Large intestine (tissue), 3 donors: ENCODE results near the gene SMOC2. TPM values are rescaled to one million over a fixed set of nuclear protein-coding genes. Genes with fewer than 3 reads are reported as not detected.

Experiments
- DNase-seq, 2 donors: peaks; one replicate each; pipeline versions ENCODE4 v3.0.0 to v3.0.0-alpha.2; 2013
- H3K27ac ChIP-seq: one replicate; pipeline ENCODE4 v1.5.1; 2013; ENCODE audit warnings: low read length
- H3K27me3 ChIP-seq: 2 replicates; pipeline ENCODE4 v1.6.1; 2013; ENCODE audit warnings: low read length; ENCODE audit not compliant: control insufficient read depth, insufficient read depth
- H3K36me3 ChIP-seq: 2 replicates; pipeline ENCODE4 v1.6.1; 2013; ENCODE audit warnings: low read length; ENCODE audit not compliant: control insufficient read depth, insufficient read depth
- H3K4me1 ChIP-seq: one replicate; pipeline ENCODE4 v1.6.1; 2013; ENCODE audit warnings: low read length; ENCODE audit not compliant: control insufficient read depth, insufficient read depth
- H3K4me3 ChIP-seq: one replicate; pipeline ENCODE4 v1.5.1; 2013; ENCODE audit warnings: low read length
- H3K9me3 ChIP-seq: one replicate; pipeline ENCODE4 v1.6.1; 2013; ENCODE audit warnings: mild to moderate bottlenecking, low read depth, low read length, moderate library complexity; ENCODE audit not compliant: control insufficient read depth
- WGBS: methylation state at CpG from one replicate; pipeline ENCODE4 v1.1.5; 2013; ENCODE audit warnings: low lambda C conversion rate; ENCODE audit not compliant: insufficient coverage; 5-methylcytosine and 5-hydroxymethylcytosine counted together
- polyA plus RNA-seq: library from polyadenylated mRNA; unstranded; fragments of 120-200 nt; gene quantifications from one replicate; pipeline ENCODE4 v1.2.1, GENCODE V29; 2013

The SMOC2 gene
- polyA plus RNA-seq, 1 donor: 15.9 TPM

GRCh38 chr6:168516944-168517741, 76.2 kb downstream of the SMOC2 start:
- Histone ChIP-seq H3K9me3 (no peaks in the 10 kb centered on the region), H3K4me3 (no peak overlapping the region), H3K36me3 (no peaks in the 10 kb centered on the region), H3K4me1 (no peaks in the 10 kb centered on the region), H3K27ac (no peak overlapping the region), H3K27me3 (peaks cover 5% of the 10 kb centered on the region)
- no peak for DNase-seq
- 100% methylated on average over 1 of the region's 37 CpGs for WGBS

GRCh38 chr6:168517742-168518347, 76.9 kb downstream of the SMOC2 start:
- Histone ChIP-seq H3K4me1 (no peaks in the 10 kb centered on the region), H3K4me3 (no peak overlapping the region), H3K36me3 (no peaks in the 10 kb centered on the region), H3K9me3 (no peaks in the 10 kb centered on the region), H3K27me3 (peaks cover 2% of the 10 kb centered on the region), H3K27ac (no peak overlapping the region)
- WGBS: no CpG with 5 or more reads among the region's 39 CpGs
- no peak for DNase-seq

GRCh38 chr6:168518348-168518745, 77.4 kb downstream of the SMOC2 start:
- H3K4me3 ChIP-seq: no peak overlapping the region
- no peak overlapping the region for H3K27ac ChIP-seq
- H3K9me3 ChIP-seq: no peaks in the 10 kb centered on the region
- no CpG with 5 or more reads among the region's 4 CpGs for WGBS
- H3K36me3 ChIP-seq: no peaks in the 10 kb centered on the region
- no peaks in the 10 kb centered on the region for H3K4me1 ChIP-seq
- DNase-seq: no peak
- H3K27me3 ChIP-seq: peaks cover 2% of the 10 kb centered on the region

- no peak for DNase-seq
- H3K9me3 ChIP-seq: no peaks in the 10 kb centered on the region
- no peaks in the 10 kb centered on the region for H3K4me1 ChIP-seq
- no peak overlapping the region for H3K4me3 ChIP-seq
- no peaks in the 10 kb centered on the region for H3K36me3 ChIP-seq
- H3K27ac ChIP-seq: no peak overlapping the region
- WGBS: 80% methylated on average over 2 of the region's 21 CpGs
- H3K27me3 ChIP-seq: peaks cover 2% of the 10 kb centered on the region
These were observed 77.9 kb downstream of the SMOC2 start for GRCh38 chr6:168518867-168519266.

- no peaks in the 10 kb centered on the region for H3K36me3 ChIP-seq
- no peak overlapping the region for H3K27ac ChIP-seq
- H3K27me3 ChIP-seq: no peaks in the 10 kb centered on the region
- WGBS: no CpG with 5 or more reads among the region's 10 CpGs
- H3K4me1 ChIP-seq: no peaks in the 10 kb centered on the region
- no peak overlapping the region for H3K4me3 ChIP-seq
- DNase-seq: no peak
- no peaks in the 10 kb centered on the region for H3K9me3 ChIP-seq
These were observed 79.2 kb downstream of the SMOC2 start for GRCh38 chr6:168520233-168520632.

- H3K36me3 ChIP-seq: no peaks in the 10 kb centered on the region
- H3K27ac ChIP-seq: no peak overlapping the region
- H3K27me3 ChIP-seq: no peaks in the 10 kb centered on the region
- H3K9me3 ChIP-seq: peaks cover 3% of the 10 kb centered on the region
- WGBS: 100% methylated on average over 3 of the region's 13 CpGs
- DNase-seq: no peak
- H3K4me3 ChIP-seq: no peak overlapping the region
- no peaks in the 10 kb centered on the region for H3K4me1 ChIP-seq
These were observed 83.6 kb downstream of the SMOC2 start for GRCh38 chr6:168524571-168525001.

- no peaks in the 10 kb centered on the region for H3K36me3 ChIP-seq
- no peaks in the 10 kb centered on the region for H3K27me3 ChIP-seq
- no peak for DNase-seq
- no peaks in the 10 kb centered on the region for H3K4me1 ChIP-seq
- H3K27ac ChIP-seq: no peak overlapping the region
- no CpG with 5 or more reads among the region's 8 CpGs for WGBS
- H3K4me3 ChIP-seq: no peak overlapping the region
- H3K9me3 ChIP-seq: peaks cover 3% of the 10 kb centered on the region
These were observed 84.1 kb downstream of the SMOC2 start for GRCh38 chr6:168525114-168525513.

GRCh38 chr6:168525926-168526630, 85.1 kb downstream of the SMOC2 start:
- H3K27me3 ChIP-seq: no peaks in the 10 kb centered on the region
- 100% methylated on average over 2 of the region's 16 CpGs for WGBS
- no peak for DNase-seq
- H3K4me1 ChIP-seq: no peaks in the 10 kb centered on the region
- H3K36me3 ChIP-seq: no peaks in the 10 kb centered on the region
- H3K4me3 ChIP-seq: no peak overlapping the region
- peaks cover 3% of the 10 kb centered on the region for H3K9me3 ChIP-seq
- H3K27ac ChIP-seq: no peak overlapping the region

- no peak for DNase-seq
- Histone ChIP-seq H3K27me3 (no peaks in the 10 kb centered on the region), H3K9me3 (peaks cover 3% of the 10 kb centered on the region), H3K4me3 (no peak overlapping the region), H3K4me1 (no peaks in the 10 kb centered on the region), H3K27ac (no peak overlapping the region), H3K36me3 (no peaks in the 10 kb centered on the region)
- 83% methylated on average over 1 of the region's 8 CpGs for WGBS
These were observed 85.9 kb downstream of the SMOC2 start for GRCh38 chr6:168526841-168527281.

- Histone ChIP-seq H3K4me3 (no peak overlapping the region), H3K4me1 (no peaks in the 10 kb centered on the region), H3K36me3 (no peaks in the 10 kb centered on the region), H3K27me3 (no peaks in the 10 kb centered on the region), H3K27ac (no peak overlapping the region), H3K9me3 (peaks cover 3% of the 10 kb centered on the region)
- 92% methylated on average over 1 of the region's 25 CpGs for WGBS
- no peak for DNase-seq
These were observed 86.6 kb downstream of the SMOC2 start for GRCh38 chr6:168527451-168528210.
